Uterus (tissue), 4 donors: ENCODE data around the gene GCK. TPM values are rescaled to one million over a fixed set of nuclear protein-coding genes. Genes with fewer than 3 reads are reported as not detected.

Experiments
- DNase-seq, 2 donors: peaks; one replicate each; pipeline ENCODE4 v3.0.0-alpha.2; 2019 to 2020
- H3K27ac ChIP-seq, 2 donors: fragments of 200-600 bp; sonication (generic); 1 replicate in 1 of 2; 2 replicates in 1 of 2; pipeline ENCODE4 v1.5.1; 2016 to 2018
- H3K27me3 ChIP-seq, 2 donors: fragments of 200-600 bp; sonication (generic); one replicate each; pipeline ENCODE4 v1.5.1; 2018 to 2019; ENCODE audit warnings: control low read depth in 1 of 2
- H3K36me3 ChIP-seq, 2 donors: fragments of 200-600 bp; sonication (generic); one replicate each; pipeline ENCODE4 v1.5.1; 2019; ENCODE audit warnings: control low read depth in 1 of 2
- H3K4me1 ChIP-seq, 2 donors: fragments of 200-600 bp; sonication (generic); one replicate each; pipeline ENCODE4 v1.5.1; 2018 to 2019; ENCODE audit warnings: control low read depth in 1 of 2
- H3K4me3 ChIP-seq, 2 donors: fragments of 200-600 bp; sonication (generic); 1 replicate in 1 of 2; 2 replicates in 1 of 2; pipeline ENCODE4 v1.5.1; 2018 to 2019; ENCODE audit warnings: mild to moderate bottlenecking in 1 of 2
- H3K9me3 ChIP-seq, 2 donors: fragments of 200-600 bp; sonication (generic); one replicate each; pipeline ENCODE4 v1.5.1; 2019; ENCODE audit warnings: control low read depth in 1 of 2
- CTCF ChIP-seq, 4 experiments: fragments of 200-600 bp in 2 of 4; fragments of 450-650 bp in 2 of 4; sonication (generic) in 2 of 4; IDR thresholded peaks; one replicate each; pipeline ENCODE4 v1.5.1; 2016 to 2019; ENCODE audit warnings: antibody characterized with exemption in 4 of 4, mild to moderate bottlenecking in 2 of 4, moderate library complexity in 1 of 4
- POLR2A ChIP-seq, 2 donors: fragments of 450-650 bp; IDR thresholded peaks; one replicate each; pipeline ENCODE4 v1.6.1; 2016; ENCODE audit warnings: antibody characterized with exemption in 2 of 2, mild to moderate bottlenecking in 1 of 2, moderate library complexity in 1 of 2
- intact Hi-C: fragments of 100-400 bp; cut with DNase I; formaldehyde crosslinking; loops from one replicate; pipeline ENCODE4 v1.15.1; 2023; ENCODE audit warnings: low total_unique reads
- total RNA-seq, 4 donors: library from RNA; depleted of rRNA in 3 of 4; stranded (reverse); fragments of >200 nt in 3 of 4; gene quantifications; one replicate each; pipeline versions ENCODE4 v1.1.0 to v1.2.4, GENCODE V29; 2014 to 2023
- donor health status: DM: yes; HTN: yes; CAD: no.

The GCK gene
- total RNA-seq, 4 donors from 2014 or later, result 0.29 to 2.6 (median 1.8) TPM; not detected in 1

DNA sequence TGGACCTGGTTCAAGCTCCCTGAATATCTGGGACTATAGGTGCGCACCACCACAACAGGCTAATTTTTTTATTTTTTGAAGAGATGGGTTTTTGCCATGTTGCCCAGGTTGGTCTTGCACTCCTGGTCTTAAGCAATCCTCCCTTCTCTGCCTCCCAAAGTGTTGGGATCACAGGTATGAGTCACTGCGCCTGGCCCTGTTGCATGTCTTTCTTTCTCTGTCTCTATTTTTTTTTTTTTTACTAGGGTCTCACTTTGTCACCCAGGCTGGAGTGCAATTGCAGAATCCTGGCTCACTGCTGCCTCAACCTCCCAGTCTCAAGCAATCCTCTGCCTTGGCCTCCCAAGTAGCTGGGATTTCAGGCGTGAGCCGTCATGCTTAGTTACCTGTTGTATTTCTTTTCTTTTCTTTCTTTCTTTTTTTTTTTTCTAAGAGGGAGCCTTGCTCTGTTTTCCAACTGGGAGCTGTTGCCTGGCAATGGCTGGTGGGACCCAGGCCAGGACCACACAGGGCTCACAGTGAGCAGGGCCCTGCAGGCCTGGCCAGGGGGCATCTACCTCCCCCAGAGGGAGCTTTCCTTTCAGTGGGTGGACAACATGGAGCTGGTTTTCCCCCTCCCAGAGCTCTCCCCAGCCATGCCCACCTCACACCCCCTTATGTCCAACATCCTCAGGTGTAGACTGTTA, 54.2 kb downstream of the GCK start:
- Histone ChIP-seq H3K27me3 (no peaks in the 10 kb centered on the region), H3K36me3 (no peaks in the 10 kb centered on the region), H3K4me1 (no peaks in the 10 kb centered on the region), H3K4me3 (no peak overlapping the region), H3K27ac (no peak overlapping the region), H3K9me3 (no peaks in the 10 kb centered on the region)
- TF ChIP-seq POLR2A (IDR thresholded peaks at IDR 0.05) (no peak), CTCF (IDR thresholded peaks at IDR 0.05) (no peak)
- intact Hi-C loops, result no loop called here
- DNase-seq, result no peak

DNA sequence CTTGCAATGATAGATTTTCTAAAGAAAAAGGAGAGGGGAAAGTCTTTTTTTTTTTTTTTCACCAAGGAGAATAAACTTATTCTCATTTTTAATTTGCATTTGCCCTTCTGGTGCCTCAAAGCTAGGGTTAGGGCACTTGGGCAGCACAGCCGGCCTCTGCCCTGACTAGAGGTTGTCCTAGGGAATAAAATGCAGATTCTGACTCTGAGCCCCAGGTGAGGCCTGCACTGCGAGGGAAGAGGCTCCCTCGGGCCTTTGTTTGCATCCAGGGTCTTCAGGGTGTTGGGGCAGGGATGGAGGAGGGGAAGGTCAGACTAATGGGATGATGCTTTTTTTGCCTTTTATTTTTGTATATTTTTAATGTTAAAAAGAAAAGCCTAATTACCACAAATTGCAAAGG, 55.9 kb downstream of the GCK start:
- no peak for TF ChIP-seq POLR2A (IDR thresholded peaks at IDR 0.05)
- no peak for TF ChIP-seq CTCF (IDR thresholded peaks at IDR 0.05)
- Histone ChIP-seq H3K27me3 (no peaks in the 10 kb centered on the region), H3K27ac (no peak overlapping the region), H3K4me3 (no peak overlapping the region), H3K4me1 (no peaks in the 10 kb centered on the region), H3K36me3 (no peaks in the 10 kb centered on the region), H3K9me3 (no peaks in the 10 kb centered on the region)
- no peak for DNase-seq
- intact Hi-C loops, result no loop called here

DNA sequence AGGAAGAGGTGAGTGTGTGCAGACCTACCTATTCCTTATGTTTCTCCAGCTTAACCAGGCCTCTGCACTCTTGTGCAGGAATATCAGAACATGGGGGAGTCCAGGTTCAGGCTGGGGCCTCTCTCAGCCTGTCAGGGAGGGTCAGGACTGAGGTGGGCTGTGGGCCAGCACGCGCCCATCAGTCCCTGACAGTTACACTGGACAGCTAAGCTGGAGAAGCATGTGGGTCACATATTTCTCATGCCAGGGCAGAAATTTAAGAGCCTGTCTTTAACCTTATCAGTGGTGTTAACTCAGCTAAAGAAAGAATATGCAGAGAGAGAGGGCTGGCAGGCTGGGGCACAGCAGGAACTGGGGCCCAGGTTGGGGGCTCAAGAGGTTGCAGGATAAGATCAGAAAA, 57.2 kb downstream of the GCK start:
- no peaks in the 10 kb centered on the region for H3K4me1 ChIP-seq
- H3K27me3 ChIP-seq, result no peaks in the 10 kb centered on the region
- H3K36me3 ChIP-seq, result no peaks in the 10 kb centered on the region
- H3K4me3 ChIP-seq, result no peak overlapping the region
- no peak for DNase-seq
- intact Hi-C loops, result no loop called here
- no peak overlapping the region for H3K27ac ChIP-seq
- H3K9me3 ChIP-seq, result no peaks in the 10 kb centered on the region
- TF ChIP-seq CTCF (IDR thresholded peaks at IDR 0.05) (no peak), POLR2A (IDR thresholded peaks at IDR 0.05) (no peak)

DNA sequence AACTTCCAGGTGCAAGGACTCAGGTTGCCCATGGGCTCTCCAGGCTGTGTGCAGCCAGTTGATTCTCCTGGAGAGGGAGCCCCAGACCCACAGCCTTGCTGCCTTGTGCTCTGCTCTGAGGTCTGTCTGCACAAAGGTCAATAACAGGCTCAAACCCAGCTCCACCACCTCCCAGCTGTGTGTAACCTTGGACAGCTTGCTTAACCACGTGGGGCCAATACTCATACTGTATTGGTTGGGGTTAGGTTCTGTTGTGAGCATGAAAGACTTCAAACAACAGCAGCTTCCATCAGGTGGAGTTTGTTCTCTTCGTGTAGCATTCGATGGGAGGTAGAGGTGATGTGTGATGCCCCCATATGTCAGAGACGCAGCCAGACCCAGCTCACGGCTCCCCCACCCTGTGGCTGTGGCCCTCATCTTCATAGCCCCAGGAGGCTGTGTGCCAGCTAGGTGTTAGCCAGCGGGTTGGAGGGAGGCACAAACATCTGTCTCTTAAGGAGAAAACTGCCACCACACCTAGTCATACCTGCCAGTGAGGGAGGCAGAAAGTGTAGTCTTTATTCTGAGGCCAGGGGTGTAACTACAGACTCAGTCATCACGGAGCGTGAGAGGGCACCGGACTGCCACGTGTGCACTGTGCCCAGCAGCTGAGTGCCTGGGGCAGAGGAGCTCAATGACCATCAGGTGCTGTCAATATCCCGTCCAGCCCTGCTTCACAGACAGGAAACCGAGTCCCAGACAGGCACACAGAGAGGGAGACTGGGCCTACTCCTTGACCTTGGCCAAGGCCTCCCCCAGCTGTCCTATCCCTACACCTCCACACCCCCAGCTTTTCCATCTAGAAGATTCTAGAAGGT, 57.8 kb downstream of the GCK start:
- Histone ChIP-seq H3K9me3 (no peaks in the 10 kb centered on the region), H3K27me3 (no peaks in the 10 kb centered on the region), H3K27ac (no peak overlapping the region), H3K4me1 (no peaks in the 10 kb centered on the region), H3K36me3 (no peaks in the 10 kb centered on the region), H3K4me3 (no peak overlapping the region)
- TF ChIP-seq CTCF (IDR thresholded peaks at IDR 0.05) (no peak), POLR2A (IDR thresholded peaks at IDR 0.05) (no peak)
- intact Hi-C loops, result no loop called here
- no peak for DNase-seq
